ENCODE data around the gene GGTLC2. TPM values are rescaled to one million over a fixed set of nuclear protein-coding genes. Genes with fewer than 3 reads are reported as not detected.

Gene GGTLC2
- total RNA-seq, 1 experiment from 2014 or later: not detected

DNA sequence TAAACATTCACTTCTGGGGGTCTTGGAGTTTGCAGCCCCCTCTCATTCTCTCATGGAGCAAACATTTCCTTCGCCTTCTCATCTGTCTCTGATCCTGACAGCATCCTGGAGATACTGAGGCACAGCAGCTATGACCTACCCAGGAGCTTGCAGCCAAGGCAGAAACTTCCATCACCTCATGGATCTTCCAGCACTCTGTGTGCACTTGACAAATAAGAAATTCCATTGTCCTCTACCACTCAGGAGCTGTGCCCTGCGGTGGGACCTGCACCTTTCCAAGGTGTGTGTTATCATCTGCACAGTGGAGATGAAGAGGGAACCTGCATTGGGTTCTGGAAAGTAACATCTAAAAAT is 49.1 kb downstream of the GGTLC2 start:
- Histone ChIP-seq H2AFZ (ENCODE audit: low read length) (no peak overlapping the region), H3K4me1 (ENCODE audit: low read length) (peaks cover 12% of the 10 kb centered on the region), H3K4me3 (ENCODE audit: low read length) (no peak overlapping the region), H3K9ac (ENCODE audit: low read length) (no peak overlapping the region), H4K20me1 (ENCODE audit: insufficient read depth, low read depth, low read length) (peaks cover 3% of the 10 kb centered on the region; the same call in 1 of the 2 replicates), H3K9me3 (ENCODE audit: low read length) (no peaks in the 10 kb centered on the region), H3K79me2 (ENCODE audit: low read length) (no peaks in the 10 kb centered on the region), H3K36me3 (ENCODE audit: insufficient read depth, low read length) (no peaks in the 10 kb centered on the region), H3K9me2 (replicated peaks; ENCODE audit: insufficient read depth, low read length) (no peaks in the 10 kb centered on the region), H3K27ac (ENCODE audit: low read length) (no peak overlapping the region), H3K4me2 (ENCODE audit: low read depth, low read length, poor library complexity, severe bottlenecking) (no peak overlapping the region), H3K27me3 (ENCODE audit: low read length) (no peaks in the 10 kb centered on the region)
- no peak for DNase-seq

- Histone ChIP-seq H3K4me1 (ENCODE audit: low read length) (peaks cover 14% of the 10 kb centered on the region), H3K27me3 (ENCODE audit: low read length) (no peaks in the 10 kb centered on the region), H3K9me3 (ENCODE audit: low read length) (no peaks in the 10 kb centered on the region), H3K79me2 (ENCODE audit: low read length) (no peaks in the 10 kb centered on the region), H3K9ac (ENCODE audit: low read length) (no peak overlapping the region), H4K20me1 (ENCODE audit: insufficient read depth, low read depth, low read length) (peaks cover 3% of the 10 kb centered on the region; the same call in 1 of the 2 replicates), H2AFZ (ENCODE audit: low read length) (no peak overlapping the region), H3K4me2 (ENCODE audit: low read depth, low read length, poor library complexity, severe bottlenecking) (no peak overlapping the region), H3K27ac (ENCODE audit: low read length) (no peak overlapping the region), H3K9me2 (replicated peaks; ENCODE audit: insufficient read depth, low read length) (no peaks in the 10 kb centered on the region), H3K4me3 (ENCODE audit: low read length) (no peak overlapping the region), H3K36me3 (ENCODE audit: insufficient read depth, low read length) (no peaks in the 10 kb centered on the region)
- DNase-seq: no peak
These were observed 49.7 kb downstream of the GGTLC2 start for GRCh38 chr22:22694106-22694505.

GRCh38 chr22:22696104-22696503 is 51.7 kb downstream of the GGTLC2 start:
- DNase-seq: no peak
- Histone ChIP-seq H3K27ac (ENCODE audit: low read length) (no peak overlapping the region), H3K9ac (ENCODE audit: low read length) (no peak overlapping the region), H3K4me3 (ENCODE audit: low read length) (no peak overlapping the region), H3K9me2 (replicated peaks; ENCODE audit: insufficient read depth, low read length) (no peaks in the 10 kb centered on the region), H3K4me2 (ENCODE audit: low read depth, low read length, poor library complexity, severe bottlenecking) (no peak overlapping the region), H3K4me1 (ENCODE audit: low read length) (peaks cover 19% of the 10 kb centered on the region), H3K9me3 (ENCODE audit: low read length) (no peaks in the 10 kb centered on the region), H3K27me3 (ENCODE audit: low read length) (no peaks in the 10 kb centered on the region), H4K20me1 (ENCODE audit: insufficient read depth, low read depth, low read length) (peaks cover 3% of the 10 kb centered on the region; the same call in 1 of the 2 replicates), H3K79me2 (ENCODE audit: low read length) (no peaks in the 10 kb centered on the region), H3K36me3 (ENCODE audit: insufficient read depth, low read length) (no peaks in the 10 kb centered on the region), H2AFZ (ENCODE audit: low read length) (no peak overlapping the region)

Small RNAs within 50 kb of the gene (small RNA-seq; reads per million reads assigned to genes)
- gene AC244250.2 (not detected), gene IGLV3-29 (not detected), gene IGLVVI-25-1 (not detected)

Other genes with a start within 250 kb of the GGTLC2 start
- 2.5 and 10.3 TPM in 2 replicates for gene ZNF280B, start 135.9 kb upstream of the GGTLC2 start, total RNA-seq (2014; rRNA removed; shearing (Covaris generic); ENCODE audit: low replicate concordance)
- not detected in 2 replicates for gene ZNF280A, start 124.3 kb upstream of the GGTLC2 start, total RNA-seq (2014; rRNA removed; shearing (Covaris generic); ENCODE audit: low replicate concordance)
- 2.6 and 4.9 TPM in 2 replicates for gene PRAME, start 85.3 kb upstream of the GGTLC2 start, total RNA-seq (2014; rRNA removed; shearing (Covaris generic); ENCODE audit: low replicate concordance)
- 1.1 and 8.3 TPM in 2 replicates for gene IGLL5, start 243.2 kb downstream of the GGTLC2 start, total RNA-seq (2014; rRNA removed; shearing (Covaris generic); ENCODE audit: low replicate concordance)